ENCODE measurements around the gene KCND3.

KCND3 gene

DNA sequence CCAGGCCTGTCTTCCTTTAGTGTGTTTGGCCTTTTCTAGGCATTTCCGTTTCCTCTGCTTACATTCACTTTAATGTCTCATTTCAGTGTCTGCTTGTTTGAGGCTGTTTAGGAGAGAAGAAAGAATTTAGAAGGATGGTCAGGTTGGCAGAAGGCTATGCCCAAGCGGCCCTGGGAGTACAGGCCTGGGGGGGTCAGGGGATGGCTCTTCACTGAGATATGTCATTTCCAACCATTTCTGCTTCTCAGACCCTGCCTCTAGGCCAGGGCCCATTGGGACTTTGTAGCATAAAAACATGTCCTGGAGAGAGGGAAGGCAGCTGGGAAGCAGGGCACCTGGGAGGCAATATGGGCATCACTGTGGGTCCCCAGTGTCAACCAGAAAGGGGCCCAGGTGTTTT is 147.7 kb downstream of the KCND3 start:
- H3K9me3 ChIP-seq (ENCODE audit: control insufficient read depth in 1 of 2, low read length in 2 of 2) = no peaks in the 10 kb centered on the region
- H3K27ac ChIP-seq (ENCODE audit: low read depth, low read length) = no peak overlapping the region
- no peak overlapping the region for H3K9ac ChIP-seq (ENCODE audit: low read depth in 1 of 2, low read length in 2 of 2)
- H3K4me3 ChIP-seq (ENCODE audit: low read depth in 1 of 2, low read length in 2 of 2) = no peak overlapping the region
- H3K27me3 ChIP-seq (ENCODE audit: control insufficient read depth in 1 of 2, insufficient read depth in 2 of 2, low read length in 2 of 2) = no peaks in the 10 kb centered on the region
- no peaks in the 10 kb centered on the region for H3K36me3 ChIP-seq (ENCODE audit: control insufficient read depth in 1 of 2, insufficient read depth in 2 of 2, low read length in 2 of 2)
- no peaks in the 10 kb centered on the region for H3K4me1 ChIP-seq (ENCODE audit: control insufficient read depth in 1 of 2, insufficient read depth in 2 of 2, low read length in 2 of 2)

DNA sequence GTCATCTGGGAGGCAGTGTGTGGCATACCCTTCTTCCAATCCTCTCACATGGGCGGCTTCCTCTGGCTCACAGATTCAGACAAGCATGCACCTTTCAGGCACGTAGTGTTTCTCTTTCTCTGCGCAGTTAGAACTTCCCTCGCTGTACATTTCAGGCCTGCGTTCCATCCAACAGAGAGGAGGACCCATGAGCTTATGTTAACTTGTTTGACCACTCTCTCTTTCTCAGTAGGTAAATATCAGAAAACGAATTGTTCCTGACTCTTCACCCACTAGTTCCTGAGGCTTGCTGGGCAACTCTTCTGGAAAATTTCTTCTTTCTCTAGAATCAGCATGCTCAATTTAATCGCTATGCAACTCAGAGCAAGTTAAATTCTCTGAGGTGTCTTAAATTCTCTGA is 148.3 kb downstream of the KCND3 start:
- H3K9ac ChIP-seq (ENCODE audit: low read depth in 1 of 2, low read length in 2 of 2) = no peak overlapping the region
- no peaks in the 10 kb centered on the region for H3K27me3 ChIP-seq (ENCODE audit: control insufficient read depth in 1 of 2, insufficient read depth in 2 of 2, low read length in 2 of 2)
- H3K9me3 ChIP-seq (ENCODE audit: control insufficient read depth in 1 of 2, low read length in 2 of 2) = no peaks in the 10 kb centered on the region
- no peak overlapping the region for H3K4me3 ChIP-seq (ENCODE audit: low read depth in 1 of 2, low read length in 2 of 2)
- H3K27ac ChIP-seq (ENCODE audit: low read depth, low read length) = no peak overlapping the region
- no peaks in the 10 kb centered on the region for H3K4me1 ChIP-seq (ENCODE audit: control insufficient read depth in 1 of 2, insufficient read depth in 2 of 2, low read length in 2 of 2)
- no peaks in the 10 kb centered on the region for H3K36me3 ChIP-seq (ENCODE audit: control insufficient read depth in 1 of 2, insufficient read depth in 2 of 2, low read length in 2 of 2)

DNA sequence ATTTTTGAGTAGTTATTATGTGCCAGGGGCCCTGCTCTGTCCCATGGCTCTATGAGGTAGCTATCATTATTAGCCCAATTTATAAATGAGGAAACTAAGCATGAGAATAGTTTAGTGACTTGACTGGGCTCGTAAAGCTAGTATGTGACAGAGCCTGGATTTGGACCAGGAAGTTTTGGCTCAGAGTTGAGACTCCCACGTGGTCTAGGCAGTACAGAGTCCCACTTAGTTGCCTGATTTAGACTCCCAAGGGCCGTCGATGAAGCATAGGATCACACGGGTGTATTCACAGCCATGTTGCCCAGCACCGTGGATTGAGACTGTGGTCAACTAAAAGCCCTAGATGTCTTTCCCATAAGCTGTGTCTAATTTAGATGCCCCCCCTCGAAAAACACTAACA is 152.1 kb downstream of the KCND3 start:
- Histone ChIP-seq H3K4me3 (ENCODE audit: low read depth in 1 of 2, low read length in 2 of 2) (no peak overlapping the region), H3K9ac (ENCODE audit: low read depth in 1 of 2, low read length in 2 of 2) (no peak overlapping the region), H3K9me3 (ENCODE audit: control insufficient read depth in 1 of 2, low read length in 2 of 2) (no peaks in the 10 kb centered on the region), H3K4me1 (ENCODE audit: control insufficient read depth in 1 of 2, insufficient read depth in 2 of 2, low read length in 2 of 2) (no peaks in the 10 kb centered on the region), H3K27me3 (ENCODE audit: control insufficient read depth in 1 of 2, insufficient read depth in 2 of 2, low read length in 2 of 2) (no peaks in the 10 kb centered on the region), H3K27ac (ENCODE audit: low read depth, low read length) (no peak overlapping the region), H3K36me3 (ENCODE audit: control insufficient read depth in 1 of 2, insufficient read depth in 2 of 2, low read length in 2 of 2) (no peaks in the 10 kb centered on the region)

DNA sequence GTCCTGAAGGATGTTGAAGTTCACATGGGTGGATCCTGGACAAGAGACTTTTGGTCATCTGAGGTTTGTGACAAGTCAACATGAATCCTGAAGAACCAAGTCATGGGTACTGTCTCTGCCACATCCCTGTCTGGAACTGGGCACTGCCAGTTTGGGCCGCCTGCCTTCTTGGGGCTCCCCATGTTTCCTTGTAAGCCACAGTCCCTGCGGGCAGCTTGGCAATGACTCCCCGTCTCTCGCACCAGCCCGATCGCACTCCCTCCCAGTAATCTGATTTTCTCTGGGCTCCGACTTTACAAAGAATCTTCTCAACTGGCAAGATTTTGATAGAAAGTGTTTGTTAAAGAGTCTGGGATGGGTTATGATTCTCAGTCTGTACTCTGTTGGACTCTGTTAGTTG is 153.4 kb downstream of the KCND3 start:
- Histone ChIP-seq H3K9me3 (ENCODE audit: control insufficient read depth in 1 of 2, low read length in 2 of 2) (no peaks in the 10 kb centered on the region), H3K4me1 (ENCODE audit: control insufficient read depth in 1 of 2, insufficient read depth in 2 of 2, low read length in 2 of 2) (no peaks in the 10 kb centered on the region), H3K27me3 (ENCODE audit: control insufficient read depth in 1 of 2, insufficient read depth in 2 of 2, low read length in 2 of 2) (no peaks in the 10 kb centered on the region)

DNA sequence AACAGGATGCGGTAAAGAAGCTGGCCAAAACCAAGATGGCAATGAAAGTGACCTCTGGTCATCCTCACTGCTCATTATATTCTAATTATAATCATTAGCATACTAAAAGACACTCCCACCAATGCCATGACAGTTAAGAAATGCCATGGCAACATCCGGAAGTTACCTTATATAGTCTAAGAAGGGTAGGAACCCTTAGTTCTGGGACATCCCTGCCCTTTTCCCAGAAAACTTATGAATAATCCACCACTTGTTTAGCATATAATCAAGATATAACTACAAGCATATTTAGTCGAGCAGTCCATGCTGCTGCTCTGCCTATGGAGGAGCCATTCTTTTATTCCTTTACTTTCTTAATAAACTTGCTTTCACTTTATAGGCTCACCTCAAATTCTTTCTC is 154.0 kb downstream of the KCND3 start:
- Histone ChIP-seq H3K9ac (ENCODE audit: low read depth in 1 of 2, low read length in 2 of 2) (no peak overlapping the region), H3K27ac (ENCODE audit: low read depth, low read length) (no peak overlapping the region), H3K4me3 (ENCODE audit: low read depth in 1 of 2, low read length in 2 of 2) (no peak overlapping the region), H3K4me1 (ENCODE audit: control insufficient read depth in 1 of 2, insufficient read depth in 2 of 2, low read length in 2 of 2) (no peaks in the 10 kb centered on the region), H3K36me3 (ENCODE audit: control insufficient read depth in 1 of 2, insufficient read depth in 2 of 2, low read length in 2 of 2) (no peaks in the 10 kb centered on the region), H3K27me3 (ENCODE audit: control insufficient read depth in 1 of 2, insufficient read depth in 2 of 2, low read length in 2 of 2) (no peaks in the 10 kb centered on the region), H3K9me3 (ENCODE audit: control insufficient read depth in 1 of 2, low read length in 2 of 2) (no peaks in the 10 kb centered on the region)

More for the DNA sequence above, 153.4 kb downstream of the KCND3 start:
- Histone ChIP-seq H3K9ac (ENCODE audit: low read depth in 1 of 2, low read length in 2 of 2) (no peak overlapping the region), H3K36me3 (ENCODE audit: control insufficient read depth in 1 of 2, insufficient read depth in 2 of 2, low read length in 2 of 2) (no peaks in the 10 kb centered on the region), H3K4me3 (ENCODE audit: low read depth in 1 of 2, low read length in 2 of 2) (no peak overlapping the region), H3K27ac (ENCODE audit: low read depth, low read length) (no peak overlapping the region)

DNA sequence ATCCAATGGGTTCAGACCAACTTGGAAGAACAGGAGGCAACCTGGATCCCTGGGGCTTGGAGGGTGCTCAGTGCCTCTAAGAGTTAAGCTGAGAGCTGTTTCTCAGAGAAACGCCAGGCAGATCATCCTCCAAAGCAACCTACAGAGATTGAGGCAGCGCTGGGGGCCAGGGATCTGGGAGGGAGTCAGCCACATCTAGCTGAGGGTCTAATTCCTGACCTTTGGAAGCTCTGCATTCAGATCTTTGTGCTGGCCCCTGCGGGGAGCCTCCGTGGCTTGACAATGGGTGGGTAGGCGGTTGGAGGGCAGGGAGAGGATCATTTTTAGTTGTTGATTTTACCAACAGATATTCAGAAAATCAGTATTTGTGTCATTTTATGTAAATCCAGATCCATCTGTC is 154.5 kb downstream of the KCND3 start:
- no peaks in the 10 kb centered on the region for H3K9me3 ChIP-seq (ENCODE audit: control insufficient read depth in 1 of 2, low read length in 2 of 2)
- H3K27me3 ChIP-seq (ENCODE audit: control insufficient read depth in 1 of 2, insufficient read depth in 2 of 2, low read length in 2 of 2) = no peaks in the 10 kb centered on the region

DNA sequence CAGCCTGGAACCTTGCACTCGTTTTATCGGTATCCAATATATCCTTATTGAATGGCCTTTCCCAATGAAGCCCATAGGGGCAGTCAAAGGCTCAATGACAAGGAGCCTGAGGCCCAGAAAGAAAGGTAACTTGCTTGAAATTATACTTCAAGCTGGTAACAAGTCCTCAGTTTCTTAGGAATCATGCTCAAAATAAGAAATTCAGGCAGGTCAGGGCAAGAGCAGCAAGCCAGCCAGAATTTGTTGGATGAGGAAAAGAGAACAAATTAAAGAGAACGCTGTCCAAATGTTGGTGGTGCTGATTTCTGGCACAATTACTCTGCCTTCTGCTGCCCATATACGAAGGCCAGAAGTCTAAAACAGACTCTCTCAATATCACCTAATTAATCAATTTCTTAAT is 156.1 kb downstream of the KCND3 start:
- no peaks in the 10 kb centered on the region for H3K9me3 ChIP-seq (ENCODE audit: control insufficient read depth in 1 of 2, low read length in 2 of 2)
- H3K9ac ChIP-seq (ENCODE audit: low read depth in 1 of 2, low read length in 2 of 2) = no peak overlapping the region
- no peaks in the 10 kb centered on the region for H3K36me3 ChIP-seq (ENCODE audit: control insufficient read depth in 1 of 2, insufficient read depth in 2 of 2, low read length in 2 of 2)
- no peaks in the 10 kb centered on the region for H3K27me3 ChIP-seq (ENCODE audit: control insufficient read depth in 1 of 2, insufficient read depth in 2 of 2, low read length in 2 of 2)
- H3K4me1 ChIP-seq (ENCODE audit: control insufficient read depth in 1 of 2, insufficient read depth in 2 of 2, low read length in 2 of 2) = no peaks in the 10 kb centered on the region
- H3K27ac ChIP-seq (ENCODE audit: low read depth, low read length) = no peak overlapping the region
- H3K4me3 ChIP-seq (ENCODE audit: low read depth in 1 of 2, low read length in 2 of 2) = no peak overlapping the region

More for the DNA sequence above, 154.5 kb downstream of the KCND3 start:
- Histone ChIP-seq H3K36me3 (ENCODE audit: control insufficient read depth in 1 of 2, insufficient read depth in 2 of 2, low read length in 2 of 2) (no peaks in the 10 kb centered on the region), H3K4me1 (ENCODE audit: control insufficient read depth in 1 of 2, insufficient read depth in 2 of 2, low read length in 2 of 2) (no peaks in the 10 kb centered on the region), H3K27ac (ENCODE audit: low read depth, low read length) (no peak overlapping the region), H3K9ac (ENCODE audit: low read depth in 1 of 2, low read length in 2 of 2) (no peak overlapping the region), H3K4me3 (ENCODE audit: low read depth in 1 of 2, low read length in 2 of 2) (no peak overlapping the region)

DNA sequence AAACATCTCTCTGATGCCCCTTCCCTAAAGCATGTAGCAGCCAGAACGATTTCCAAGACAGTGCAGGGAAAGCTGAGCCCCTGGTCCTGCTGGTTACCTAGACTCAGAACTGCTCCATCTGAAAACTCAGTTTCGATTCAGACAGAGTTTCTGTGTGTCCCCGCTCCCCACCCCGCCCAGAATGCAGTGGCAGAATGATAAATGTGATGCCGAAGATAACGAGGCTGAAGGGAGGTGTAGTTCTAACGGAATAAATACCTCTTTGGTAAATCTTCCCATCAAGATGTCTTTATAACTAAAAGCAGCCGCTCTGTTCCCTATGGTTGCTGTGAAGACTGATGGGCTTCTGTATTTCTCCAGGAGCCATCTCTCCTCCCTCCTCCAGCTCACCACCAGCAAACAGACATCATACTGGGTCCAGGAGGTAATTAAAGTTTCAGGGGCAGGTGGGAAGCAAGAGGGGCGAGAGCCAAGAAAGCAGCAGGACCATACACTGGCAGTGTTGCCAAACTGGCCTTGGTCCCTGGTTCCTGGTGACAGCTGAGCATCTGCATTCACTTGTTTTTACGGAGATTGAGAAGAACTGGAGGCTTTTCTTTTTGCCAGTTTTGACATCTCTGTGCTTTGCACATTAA is 156.8 kb downstream of the KCND3 start:
- H3K27me3 ChIP-seq (ENCODE audit: control insufficient read depth in 1 of 2, insufficient read depth in 2 of 2, low read length in 2 of 2) = no peaks in the 10 kb centered on the region
- H3K9ac ChIP-seq (ENCODE audit: low read depth in 1 of 2, low read length in 2 of 2) = no peak overlapping the region
- H3K9me3 ChIP-seq (ENCODE audit: control insufficient read depth in 1 of 2, low read length in 2 of 2) = no peaks in the 10 kb centered on the region
- no peaks in the 10 kb centered on the region for H3K4me1 ChIP-seq (ENCODE audit: control insufficient read depth in 1 of 2, insufficient read depth in 2 of 2, low read length in 2 of 2)
- H3K27ac ChIP-seq (ENCODE audit: low read depth, low read length) = no peak overlapping the region
- H3K4me3 ChIP-seq (ENCODE audit: low read depth in 1 of 2, low read length in 2 of 2) = no peak overlapping the region
- H3K36me3 ChIP-seq (ENCODE audit: control insufficient read depth in 1 of 2, insufficient read depth in 2 of 2, low read length in 2 of 2) = no peaks in the 10 kb centered on the region

DNA sequence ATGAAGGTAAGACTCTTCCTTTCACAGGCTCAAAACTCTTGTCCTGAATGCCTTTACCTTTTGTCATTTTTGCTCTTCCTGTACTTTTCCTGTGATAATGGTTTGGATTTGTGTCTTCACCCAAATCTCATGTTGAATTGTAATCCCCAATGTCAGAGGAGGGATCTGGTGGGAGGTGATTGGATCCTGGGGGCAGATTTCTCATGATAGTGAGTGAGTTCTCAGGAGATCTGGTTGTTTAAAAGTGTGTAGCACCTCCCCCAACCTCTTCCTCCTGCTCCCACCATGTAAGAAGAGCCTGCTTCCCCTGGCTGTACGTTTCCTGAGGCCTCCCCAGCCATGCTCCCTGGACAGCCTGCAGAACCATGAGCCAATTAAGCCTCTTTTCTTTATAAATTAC is 158.3 kb downstream of the KCND3 start:
- Histone ChIP-seq H3K4me3 (ENCODE audit: low read depth in 1 of 2, low read length in 2 of 2) (no peak overlapping the region), H3K27me3 (ENCODE audit: control insufficient read depth in 1 of 2, insufficient read depth in 2 of 2, low read length in 2 of 2) (no peaks in the 10 kb centered on the region), H3K27ac (ENCODE audit: low read depth, low read length) (no peak overlapping the region), H3K4me1 (ENCODE audit: control insufficient read depth in 1 of 2, insufficient read depth in 2 of 2, low read length in 2 of 2) (no peaks in the 10 kb centered on the region), H3K9ac (ENCODE audit: low read depth in 1 of 2, low read length in 2 of 2) (no peak overlapping the region), H3K9me3 (ENCODE audit: control insufficient read depth in 1 of 2, low read length in 2 of 2) (no peaks in the 10 kb centered on the region), H3K36me3 (ENCODE audit: control insufficient read depth in 1 of 2, insufficient read depth in 2 of 2, low read length in 2 of 2) (no peaks in the 10 kb centered on the region)

DNA sequence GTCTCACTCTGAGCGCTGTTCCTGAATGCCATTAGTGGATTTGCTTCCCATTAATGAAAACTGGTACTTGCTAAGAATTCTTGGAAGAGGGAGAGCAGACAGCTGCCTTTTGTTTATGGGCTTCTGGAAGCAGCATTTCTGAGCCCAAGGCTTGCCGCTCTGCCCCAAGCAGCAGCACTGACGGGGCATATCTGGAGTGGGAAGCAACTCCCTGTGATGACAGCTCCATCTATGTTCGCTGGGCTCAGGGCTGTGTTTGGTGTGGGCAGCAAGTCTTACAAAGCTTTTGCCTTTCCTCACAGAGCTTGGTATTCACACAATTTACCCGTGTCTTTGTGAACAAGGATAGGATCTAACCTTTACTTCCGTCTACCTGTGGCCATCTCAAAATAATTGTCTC is 161.5 kb downstream of the KCND3 start:
- no peaks in the 10 kb centered on the region for H3K4me1 ChIP-seq (ENCODE audit: control insufficient read depth in 1 of 2, insufficient read depth in 2 of 2, low read length in 2 of 2)
- H3K36me3 ChIP-seq (ENCODE audit: control insufficient read depth in 1 of 2, insufficient read depth in 2 of 2, low read length in 2 of 2) = no peaks in the 10 kb centered on the region
- H3K27ac ChIP-seq (ENCODE audit: low read depth, low read length) = no peak overlapping the region
- H3K27me3 ChIP-seq (ENCODE audit: control insufficient read depth in 1 of 2, insufficient read depth in 2 of 2, low read length in 2 of 2) = peaks cover 0 to under 1% of the 10 kb centered on the region in 2 donors
- H3K9ac ChIP-seq (ENCODE audit: low read depth in 1 of 2, low read length in 2 of 2) = no peak overlapping the region
- no peaks in the 10 kb centered on the region for H3K9me3 ChIP-seq (ENCODE audit: control insufficient read depth in 1 of 2, low read length in 2 of 2)
- H3K4me3 ChIP-seq (ENCODE audit: low read depth in 1 of 2, low read length in 2 of 2) = no peak overlapping the region

DNA sequence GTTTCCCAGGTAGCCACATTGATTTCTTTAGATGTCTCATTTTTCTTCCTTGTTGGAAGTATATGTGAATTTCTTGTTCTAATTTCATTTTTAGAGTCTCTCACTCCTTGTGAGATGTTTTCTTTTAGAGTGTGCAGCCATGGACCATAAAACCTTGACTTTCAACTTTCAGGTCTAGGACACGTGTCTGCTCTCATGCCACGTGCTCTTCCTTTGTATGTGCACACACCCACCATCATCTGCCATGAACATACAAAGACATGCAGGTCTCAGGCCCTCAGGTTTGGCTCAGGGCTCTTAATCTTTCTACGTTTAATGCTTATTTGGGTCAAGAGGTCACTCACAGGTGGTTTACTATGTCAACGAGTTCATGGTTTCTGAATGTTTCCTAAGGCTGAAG is 163.2 kb downstream of the KCND3 start:
- Histone ChIP-seq H3K36me3 (ENCODE audit: control insufficient read depth in 1 of 2, insufficient read depth in 2 of 2, low read length in 2 of 2) (no peaks in the 10 kb centered on the region), H3K27ac (ENCODE audit: low read depth, low read length) (no peak overlapping the region), H3K9ac (ENCODE audit: low read depth in 1 of 2, low read length in 2 of 2) (no peak overlapping the region), H3K4me1 (ENCODE audit: control insufficient read depth in 1 of 2, insufficient read depth in 2 of 2, low read length in 2 of 2) (no peaks in the 10 kb centered on the region), H3K27me3 (ENCODE audit: control insufficient read depth in 1 of 2, insufficient read depth in 2 of 2, low read length in 2 of 2) (peaks cover 0 to 3% of the 10 kb centered on the region in 2 donors), H3K9me3 (ENCODE audit: control insufficient read depth in 1 of 2, low read length in 2 of 2) (no peaks in the 10 kb centered on the region), H3K4me3 (ENCODE audit: low read depth in 1 of 2, low read length in 2 of 2) (no peak overlapping the region)

Data from duodenal mucosa (tissue), 2 donors.